ENCODE results near the gene PROP1.
"Not testable (repeated sequence)": the region's sequence is repeated elsewhere in the genome, so short reads cannot be mapped to it uniquely, and the experiment has no call there.

- TF ChIP-seq CTCF (conservative IDR thresholded peaks at IDR 0.05; ENCODE audit: low read length); EZH2phosphoT487 (IDR thresholded peaks at IDR 0.05; ENCODE audit: borderline replicate concordance, low read depth, low read length): not testable (repeated sequence)
Measured at GRCh38 chr5:178006536-178007231, 10.6 kb upstream of the PROP1 start.

Measured in OCI-LY7 (cell line).